HUES64 (cell line): Measurements from ENCODE around the gene ELL2.
"Not testable (repeated sequence)": the region's sequence is repeated elsewhere in the genome, so short reads cannot be mapped to it uniquely, and the experiment has no call there.

Experiments used
- H3K27ac ChIP-seq: 2 replicates; pipeline ENCODE4 v1.7.0; 2013; ENCODE audit warnings: low read depth, low read length, inconsistent platforms
- H3K27me3 ChIP-seq: 2 replicates; pipeline ENCODE4 v1.6.1; 2013; ENCODE audit warnings: mild to moderate bottlenecking, low read length; ENCODE audit not compliant: insufficient read depth
- H3K36me3 ChIP-seq: 2 replicates; pipeline ENCODE4 v1.6.1; 2013; ENCODE audit warnings: mild to moderate bottlenecking, low read length; ENCODE audit not compliant: insufficient read depth
- H3K4me1 ChIP-seq: 2 replicates; pipeline ENCODE4 v1.6.1; 2013; ENCODE audit warnings: mild to moderate bottlenecking, low read length, moderate library complexity; ENCODE audit not compliant: insufficient read depth
- H3K4me3 ChIP-seq: 2 replicates; pipeline ENCODE4 v1.5.1; 2013; ENCODE audit warnings: mild to moderate bottlenecking, low read length, moderate library complexity
- H3K9ac ChIP-seq: 2 replicates; pipeline ENCODE4 v1.6.1; 2013; ENCODE audit warnings: mild to moderate bottlenecking, low read depth, low read length
- H3K9me3 ChIP-seq: 2 replicates; pipeline ENCODE4 v1.6.1; 2013; ENCODE audit warnings: low read depth, low read length; ENCODE audit not compliant: insufficient read depth
- WGBS: fragments of 150-250, 120-280 bp; methylation state at CpG from one replicate; pipeline ENCODE4 v1.1.7; 2013; ENCODE audit warnings: missing lambda C conversion rate; 5-methylcytosine and 5-hydroxymethylcytosine counted together

ELL2 gene

DNA sequence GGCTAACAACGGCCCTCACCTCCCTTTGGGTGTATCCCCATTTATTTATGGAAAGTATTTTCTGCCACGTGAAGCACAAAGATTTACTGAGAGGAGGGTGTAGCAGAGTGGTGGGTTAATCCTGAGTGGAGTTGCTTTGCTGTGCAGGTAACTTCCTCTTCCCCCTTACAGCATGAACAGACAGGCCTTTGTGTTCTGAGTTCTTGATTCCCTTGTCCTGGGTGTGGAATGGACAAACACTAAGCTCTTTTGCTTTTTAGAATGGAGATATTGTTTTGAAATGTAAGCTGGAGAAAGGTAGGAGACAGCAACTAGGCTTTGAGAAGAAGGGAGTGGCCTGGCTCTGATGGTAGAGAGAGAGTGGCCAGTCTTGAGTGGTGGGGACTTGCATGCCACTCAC lies 122.0 kb downstream of the ELL2 start:
- no peak overlapping the region for H3K4me3 ChIP-seq
- H3K27me3 ChIP-seq, result no peaks in the 10 kb centered on the region
- no peaks in the 10 kb centered on the region for H3K36me3 ChIP-seq
- no peak overlapping the region for H3K9ac ChIP-seq
- no peak overlapping the region for H3K27ac ChIP-seq
- no peaks in the 10 kb centered on the region for H3K9me3 ChIP-seq
- WGBS, result 97% methylated on average over 2 of the region's 2 CpGs
- H3K4me1 ChIP-seq, result no peaks in the 10 kb centered on the region

DNA sequence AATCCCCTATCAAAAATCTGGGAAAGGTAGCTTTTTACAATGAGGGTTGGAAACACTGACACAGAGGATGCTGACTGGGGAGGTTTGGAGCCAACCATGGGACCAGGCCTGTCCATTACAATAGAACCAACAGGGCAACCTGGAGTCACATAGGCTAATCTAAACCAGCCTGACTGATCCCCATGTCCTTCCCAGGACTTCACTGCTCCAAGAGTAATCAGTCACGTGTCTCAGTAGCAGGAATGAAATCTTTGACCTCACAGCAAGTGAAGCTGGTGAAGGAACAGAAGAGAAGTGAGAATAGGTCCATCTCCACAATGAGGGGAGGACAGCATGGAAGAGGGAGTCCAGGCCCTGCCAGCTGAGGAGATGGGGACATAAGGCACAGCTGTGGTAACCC lies 123.1 kb downstream of the ELL2 start:
- WGBS, result 78% methylated on average over 1 of the region's 1 CpG
- Histone ChIP-seq H3K9ac (no peak overlapping the region), H3K4me1 (0 out of 2 replicates have a peak, but pooled peaks cover 4% of the 10 kb centered on the region), H3K27me3 (peaks cover 6% of the 10 kb centered on the region; the same call in 1 of the 2 replicates), H3K27ac (no peak overlapping the region), H3K36me3 (no peaks in the 10 kb centered on the region), H3K4me3 (no peak overlapping the region), H3K9me3 (no peaks in the 10 kb centered on the region)

DNA sequence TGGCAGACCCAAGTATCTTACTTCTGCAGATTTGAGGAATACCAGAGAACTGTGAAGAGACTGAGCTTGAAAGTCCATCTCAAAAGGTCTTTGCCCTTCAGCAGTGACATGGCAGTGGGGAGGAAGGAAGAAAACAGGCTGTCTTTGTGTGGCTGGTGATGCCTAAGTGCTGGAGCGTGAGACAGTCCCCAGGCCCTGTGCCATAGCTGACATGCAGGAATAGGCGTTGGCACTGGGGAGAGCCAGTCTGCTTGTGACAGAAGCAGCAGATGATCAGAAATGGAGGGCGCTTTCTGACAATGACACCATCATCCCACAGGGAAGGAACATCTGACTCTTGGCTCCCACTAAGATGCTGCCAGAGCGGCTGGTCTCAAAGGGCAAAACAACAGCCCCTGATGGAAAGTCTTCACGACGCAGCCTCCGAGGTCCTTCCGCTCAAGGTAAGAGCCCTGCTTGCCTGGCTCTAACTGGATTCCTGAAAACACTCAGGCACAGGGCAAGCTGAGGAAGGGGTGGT lies 123.6 kb downstream of the ELL2 start:
- WGBS, result 95% methylated on average over 8 of the region's 8 CpGs
- no peak overlapping the region for H3K4me3 ChIP-seq

DNA sequence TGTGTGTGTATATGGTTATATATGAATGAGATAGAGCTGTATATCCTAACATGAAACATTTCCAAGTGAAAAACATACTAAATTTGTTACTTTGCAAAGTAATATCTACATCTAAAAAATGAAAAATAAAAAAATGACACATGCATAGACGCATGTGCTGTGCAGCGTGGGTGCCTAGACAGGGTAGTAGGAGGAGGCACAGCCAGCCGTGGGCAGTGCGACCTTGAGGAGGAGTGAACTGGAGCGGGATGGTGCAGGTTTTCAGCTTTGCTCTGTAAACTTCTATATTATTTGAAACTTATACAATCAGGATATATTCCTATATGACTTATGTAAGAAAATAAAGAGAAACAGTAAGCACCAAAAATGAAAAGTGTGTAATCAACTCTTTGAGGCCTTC lies 124.2 kb downstream of the ELL2 start:
- H3K9me3 ChIP-seq, result no peaks in the 10 kb centered on the region
- H3K4me1 ChIP-seq, result 0 out of 2 replicates have a peak, but pooled peaks cover 4% of the 10 kb centered on the region
- no peak overlapping the region for H3K27ac ChIP-seq
- H3K36me3 ChIP-seq, result no peaks in the 10 kb centered on the region
- H3K27me3 ChIP-seq, result peaks cover 6% of the 10 kb centered on the region; the same call in 1 of the 2 replicates
- no peak overlapping the region for H3K4me3 ChIP-seq
- no peak overlapping the region for H3K9ac ChIP-seq
- WGBS, result 94% methylated on average over 4 of the region's 5 CpGs

More for the DNA sequence above, 123.6 kb downstream of the ELL2 start:
- Histone ChIP-seq H3K27me3 (peaks cover 6% of the 10 kb centered on the region; the same call in 1 of the 2 replicates), H3K36me3 (no peaks in the 10 kb centered on the region), H3K9ac (no peak overlapping the region), H3K4me1 (0 out of 2 replicates have a peak, but pooled peaks cover 4% of the 10 kb centered on the region), H3K27ac (no peak overlapping the region), H3K9me3 (no peaks in the 10 kb centered on the region)

DNA sequence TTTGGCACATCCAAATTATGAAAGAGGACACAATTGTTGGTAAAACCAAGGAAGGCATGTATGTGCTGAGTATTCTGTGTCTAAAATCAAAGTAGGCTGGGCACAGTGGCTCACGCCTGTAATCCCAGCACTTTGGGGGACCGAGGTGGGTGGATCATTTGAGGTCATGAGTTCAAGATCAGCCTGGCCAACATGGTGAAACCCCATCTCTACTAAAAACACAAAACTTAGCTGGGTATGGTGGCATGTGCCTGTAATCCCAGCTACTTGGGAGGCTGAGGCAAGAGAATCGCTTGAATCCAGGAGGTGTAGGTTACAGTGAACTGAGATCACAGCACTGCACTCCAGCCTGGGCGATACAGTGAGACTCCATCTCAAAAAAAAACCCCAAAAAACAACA lies 124.7 kb downstream of the ELL2 start:
- H3K9ac ChIP-seq, H3K27me3 ChIP-seq, H3K36me3 ChIP-seq, H3K9me3 ChIP-seq, H3K27ac ChIP-seq, H3K4me1 ChIP-seq, H3K4me3 ChIP-seq: not testable (repeated sequence)
- 90% methylated on average over 4 of the region's 4 CpGs for WGBS

DNA sequence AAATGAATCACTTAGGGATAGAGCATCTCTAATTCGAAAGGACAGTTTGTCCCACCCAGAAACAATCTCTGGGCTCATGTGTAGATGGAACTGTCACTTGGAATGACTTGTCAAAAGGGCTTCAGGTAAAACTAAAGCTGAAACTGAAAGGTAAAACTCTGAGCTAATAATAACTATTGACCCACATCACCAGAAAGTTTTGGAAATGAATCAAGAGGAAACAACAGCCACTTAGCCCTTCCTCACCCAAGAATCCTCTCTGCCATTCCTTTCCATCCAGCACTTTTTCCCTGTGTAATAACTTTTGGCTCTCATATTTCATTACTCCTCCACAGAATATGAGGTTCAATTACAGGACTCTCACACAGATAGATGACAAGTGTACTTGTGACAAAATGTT lies 125.1 kb downstream of the ELL2 start:
- Histone ChIP-seq H3K4me1 (0 out of 2 replicates have a peak, but pooled peaks cover 4% of the 10 kb centered on the region), H3K27ac (no peak overlapping the region), H3K36me3 (no peaks in the 10 kb centered on the region), H3K27me3 (peaks cover 6% of the 10 kb centered on the region; the same call in 1 of the 2 replicates), H3K9me3 (no peaks in the 10 kb centered on the region), H3K4me3 (no peak overlapping the region), H3K9ac (no peak overlapping the region)
- WGBS, result 94% methylated on average over 1 of the region's 1 CpG

DNA sequence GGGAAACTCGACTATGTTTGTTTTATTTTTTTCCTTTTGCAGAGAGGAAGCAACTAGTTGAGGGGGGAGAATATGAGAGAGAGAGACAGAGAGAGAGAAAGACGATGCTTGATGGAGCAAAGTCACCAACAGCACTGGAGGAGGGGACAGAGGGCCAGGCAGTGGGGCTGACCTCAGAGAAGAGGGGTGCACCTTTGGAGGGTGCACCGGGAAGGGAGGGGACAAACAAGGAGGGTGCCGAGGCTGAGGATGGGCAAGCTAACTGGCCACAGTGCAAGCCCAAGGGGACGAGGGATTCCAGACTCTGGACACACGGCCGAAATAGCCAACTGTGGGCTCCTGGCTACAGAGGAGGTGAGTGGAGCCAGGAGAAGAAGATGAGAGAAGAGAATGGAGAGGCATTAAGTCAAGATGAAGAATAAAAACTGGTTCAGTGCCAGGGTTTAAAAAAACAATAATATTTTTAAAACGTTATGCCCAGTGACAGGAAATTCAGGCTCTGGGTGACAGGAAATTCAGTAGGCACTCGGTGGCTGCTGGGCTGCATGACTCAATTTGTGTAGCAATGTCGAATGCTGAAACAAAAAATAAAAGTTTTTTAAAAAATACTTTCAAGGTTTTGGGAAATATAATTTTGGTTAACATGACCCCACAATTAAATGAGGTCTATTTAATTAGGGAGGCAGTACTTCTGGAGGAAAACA lies 125.8 kb downstream of the ELL2 start:
- peaks cover 6% of the 10 kb centered on the region; the same call in 1 of the 2 replicates for H3K27me3 ChIP-seq
- WGBS, result 90% methylated on average over 10 of the region's 10 CpGs
- 0 out of 2 replicates have a peak, but pooled peaks cover 4% of the 10 kb centered on the region for H3K4me1 ChIP-seq
- H3K9ac ChIP-seq, result no peak overlapping the region
- no peaks in the 10 kb centered on the region for H3K36me3 ChIP-seq
- H3K27ac ChIP-seq, result no peak overlapping the region
- H3K9me3 ChIP-seq, result no peaks in the 10 kb centered on the region
- H3K4me3 ChIP-seq, result no peak overlapping the region
